ENCODE data around the gene CRACR2A. TPM values are rescaled to one million over a fixed set of nuclear protein-coding genes. Genes with fewer than 3 reads are reported as not detected.

CRACR2A gene
- total and polyA plus RNA-seq, 10 of the 15 experiments (the other 5 are each of a cell fraction or from before 2014, with no cell fraction given): 2.1 to 18.0 (median 13.2) TPM

DNA sequence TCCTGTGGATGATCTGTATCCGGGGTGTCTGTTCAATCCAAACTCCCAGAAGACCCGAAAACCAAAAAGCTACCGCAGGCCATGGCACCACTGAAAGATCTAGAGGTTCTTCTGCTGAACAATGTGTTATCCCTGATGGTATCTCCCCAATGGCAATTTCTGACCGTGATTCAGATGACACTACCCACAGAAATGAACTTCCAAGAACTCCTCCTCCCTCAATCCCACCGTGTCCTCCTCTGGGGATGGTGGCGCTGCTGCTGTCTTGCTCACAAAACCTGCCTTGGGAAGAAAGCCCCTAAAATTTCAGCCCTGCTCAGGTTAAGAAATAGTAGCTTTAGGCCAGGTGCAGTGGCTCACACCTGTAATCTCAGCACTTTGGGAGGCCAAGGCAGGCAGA, 7.8 kb downstream of the CRACR2A start:
- DNase-seq (ENCODE audit: low read depth, low spot score) (no peak), ATAC-seq (no peak), FAIRE-seq (no peak)
- H4K20me1 ChIP-seq (ENCODE audit: control insufficient read depth, insufficient read depth): no peaks in the 10 kb centered on the region
- H2AFZ ChIP-seq (ENCODE audit: control insufficient read depth, low read depth, low read length): no peak overlapping the region
- H3K4me3 ChIP-seq: no peak overlapping the region
- H3K4me1 ChIP-seq (ENCODE audit: control insufficient read depth, insufficient read depth, low read length): no peaks in the 10 kb centered on the region
- in situ Hi-C loops (cut with MboI) (no loop called here), intact Hi-C loops (cut with micrococcal nuclease; ENCODE audit: unreplicated experiment) (no loop called here)
- no peak overlapping the region for H3K9ac ChIP-seq (ENCODE audit: control insufficient read depth, insufficient read depth, low read length)
- no peaks in the 10 kb centered on the region for H3K27me3 ChIP-seq (replicated peaks in 1 of 2; ENCODE audit: control insufficient read depth in 2 of 2, insufficient read depth in 2 of 2, low read length in 1 of 2)
- CTCF ChIA-PET: interaction anchor here (1.4 kb wide), 1 partner anchor 445 kb away, joined by 3 read pairs; no protein-coding TSS in a partner anchor
- SMC1A ChIA-PET (ENCODE audit: uncharacterized antibody, unreplicated experiment): interaction anchor here (1.1 kb wide), 1 partner anchor 88 kb away, joined by 5 read pairs; no protein-coding TSS in a partner anchor
- RAD21 ChIA-PET (ENCODE audit: unreplicated experiment): no interaction called here
- H3K9me3 ChIP-seq (replicated peaks; ENCODE audit: control insufficient read depth, insufficient read depth, low read length): peaks cover 8% of the 10 kb centered on the region
- H3K27ac ChIP-seq (ENCODE audit: control insufficient read depth, insufficient read depth): no peak overlapping the region
- WGBS (ENCODE audit: insufficient coverage, insufficient replicate concordance, low lambda C conversion rate, missing lambda C conversion rate): 96% methylated on average over 6 of the region's 6 CpGs
- no peak overlapping the region for H3K4me2 ChIP-seq (ENCODE audit: control insufficient read depth, insufficient read depth)
- POLR2A ChIA-PET: no interaction called here
- no TSS peak for BruUV-seq (replicated peaks)
- peaks cover 0 to 10% of the 10 kb centered on the region in 2 experiments; a peak in 2 of 4 replicates for H3K36me3 ChIP-seq (ENCODE audit: control insufficient read depth in 2 of 2, insufficient read depth in 2 of 2, low read length in 1 of 2)
- H3K79me2 ChIP-seq (ENCODE audit: control insufficient read depth, insufficient read depth, low read length): peaks cover 2% of the 10 kb centered on the region
- TF ChIP-seq CUX1 (IDR thresholded peaks at IDR 0.05; ENCODE audit: insufficient replicate concordance, low read depth, low read length) (no peak), SREBF1 (IDR thresholded peaks at IDR 0.05; ENCODE audit: low read length) (no peak), POLR2AphosphoS5 (IDR thresholded peaks at IDR 0.05; ENCODE audit: low read length) (no peak), SREBF2 (IDR thresholded peaks at IDR 0.05; ENCODE audit: low read length) (no peak), EZH2 (IDR thresholded peaks at IDR 0.05; ENCODE audit: borderline replicate concordance, control insufficient read depth, low read depth, low read length) (no peak), RAD21 (IDR thresholded peaks at IDR 0.05; ENCODE audit: insufficient read depth, low read depth, low read length) (no peak), E2F8 (IDR thresholded peaks at IDR 0.05; ENCODE audit: low read depth, partially characterized antibody) (no peak), CHD4 (IDR thresholded peaks at IDR 0.05) (no peak), SKIL (IDR thresholded peaks at IDR 0.05; ENCODE audit: low read depth, poor library complexity, severe bottlenecking) (no peak), NFXL1 (IDR thresholded peaks at IDR 0.05; ENCODE audit: borderline replicate concordance) (no peak), EED (IDR thresholded peaks at IDR 0.05; ENCODE audit: low read depth) (no peak)
- TF ChIP-seq, protein P1, sequence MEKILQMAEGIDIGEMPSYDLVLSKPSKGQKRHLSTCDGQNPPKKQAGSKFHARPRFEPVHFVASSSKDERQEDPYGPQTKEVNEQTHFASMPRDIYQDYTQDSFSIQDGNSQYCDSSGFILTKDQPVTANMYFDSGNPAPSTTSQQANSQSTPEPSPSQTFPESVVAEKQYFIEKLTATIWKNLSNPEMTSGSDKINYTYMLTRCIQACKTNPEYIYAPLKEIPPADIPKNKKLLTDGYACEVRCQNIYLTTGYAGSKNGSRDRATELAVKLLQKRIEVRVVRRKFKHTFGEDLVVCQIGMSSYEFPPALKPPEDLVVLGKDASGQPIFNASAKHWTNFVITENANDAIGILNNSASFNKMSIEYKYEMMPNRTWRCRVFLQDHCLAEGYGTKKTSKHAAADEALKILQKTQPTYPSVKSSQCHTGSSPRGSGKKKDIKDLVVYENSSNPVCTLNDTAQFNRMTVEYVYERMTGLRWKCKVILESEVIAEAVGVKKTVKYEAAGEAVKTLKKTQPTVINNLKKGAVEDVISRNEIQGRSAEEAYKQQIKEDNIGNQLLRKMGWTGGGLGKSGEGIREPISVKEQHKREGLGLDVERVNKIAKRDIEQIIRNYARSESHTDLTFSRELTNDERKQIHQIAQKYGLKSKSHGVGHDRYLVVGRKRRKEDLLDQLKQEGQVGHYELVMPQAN (conservative IDR thresholded peaks at IDR 0.05): no peak

All from GM12878 (cell line).